Caco-2 (cell line): ENCODE results near the gene P3H1. TPM values are rescaled to one million over a fixed set of nuclear protein-coding genes. Genes with fewer than 3 reads are reported as not detected.

ENCODE experiments used
- BruUV-seq: library from RNA; stranded (reverse); fragments of 400-500 nt; replicated peaks from 2 replicates; lab custom pipeline; 2021; lab: Mats Ljungman, UMichigan
- CTCF ChIA-PET: fragments of 300-600 bp; sonication (Branson Sonifier 250); formaldehyde crosslinking; loops from one replicate; lab custom pipeline; 2022; ENCODE audit warnings: antibody characterized with exemption; lab: Charles Lee
- POLR2A ChIA-PET: fragments of 300-600 bp; sonication (Branson Sonifier 250); formaldehyde crosslinking; loops from one replicate; lab custom pipeline; 2022; ENCODE audit warnings: antibody characterized with exemption; lab: Charles Lee
- DNase-seq, 2 experiments: peaks; one replicate each; pipeline versions ENCODE4 v3.0.0 to v3.0.0-alpha.2; 2020 to 2022
- H3K27me3 ChIP-seq: replicated peaks from 2 replicates; pipeline ENCODE4 v1.6.0; 2011; ENCODE audit warnings: low read length; ENCODE audit not compliant: control insufficient read depth, insufficient read depth
- H3K36me3 ChIP-seq: 2 replicates; pipeline ENCODE4 v1.5.1; 2011; ENCODE audit warnings: low read length; ENCODE audit not compliant: control insufficient read depth, insufficient read depth
- H3K4me1 ChIP-seq: fragments of 250-450 bp; sonication (Bioruptor Pico); 2 replicates; pipeline ENCODE4 v1.5.1; 2020; ENCODE audit warnings: mild to moderate bottlenecking
- H3K4me3 ChIP-seq: 2 replicates; pipeline ENCODE4 v1.5.1; 2011; ENCODE audit warnings: low read depth, mild to moderate bottlenecking, control low read depth, low read length
- H3K9me3 ChIP-seq: fragments of 250-450 bp; sonication (Bioruptor Pico); 2 replicates; pipeline ENCODE4 v1.5.1; 2020; ENCODE audit warnings: mild to moderate bottlenecking, moderate library complexity
- H3K27ac Mint-ChIP-seq: one replicate; pipeline ENCODE4 v1.8.0; 2022; ENCODE audit warnings: mixed read lengths; ENCODE audit not compliant: unreplicated experiment
- H3K27me3 Mint-ChIP-seq: one replicate; pipeline ENCODE4 v1.8.0; 2022; ENCODE audit warnings: mixed read lengths; ENCODE audit not compliant: insufficient read depth, unreplicated experiment
- H3K36me3 Mint-ChIP-seq: one replicate; pipeline ENCODE4 v1.8.0; 2022; ENCODE audit warnings: mild to moderate bottlenecking, mixed read lengths; ENCODE audit not compliant: insufficient read depth, unreplicated experiment
- H3K4me1 Mint-ChIP-seq: one replicate; pipeline ENCODE4 v1.8.0; 2022; ENCODE audit warnings: low read depth, mixed read lengths; ENCODE audit not compliant: unreplicated experiment
- H3K4me3 Mint-ChIP-seq: one replicate; pipeline ENCODE4 v1.8.0; 2022; ENCODE audit warnings: mild to moderate bottlenecking, moderate library complexity, mixed read lengths; ENCODE audit not compliant: unreplicated experiment
- H3K9me3 Mint-ChIP-seq: one replicate; pipeline ENCODE4 v1.8.0; 2022; ENCODE audit warnings: mixed read lengths; ENCODE audit not compliant: unreplicated experiment
- intact Hi-C: fragments of 100-400 bp; cut with micrococcal nuclease; formaldehyde crosslinking; loops from one replicate; pipeline ENCODE4 v1.10.0; 2022; ENCODE audit not compliant: unreplicated experiment
- total RNA-seq: library from RNA; stranded (reverse); gene quantifications from 2 replicates; pipeline ENCODE4 v1.2.3, GENCODE V29; 2022
- TF ChIP-seq, protein P1 (sequence below), 2 experiments: fragments of 200-600 bp in 1 of 2; IDR thresholded peaks; 1 replicate in 1 of 2; 2 replicates in 1 of 2; pipeline versions ENCODE4 v1.5.1 to v1.8.0; 2011 to 2022; ENCODE audit warnings: antibody characterized with exemption in 1 of 2, control low read depth in 1 of 2, inconsistent platforms in 1 of 2, low read depth in 1 of 2, low read length in 1 of 2, mild to moderate bottlenecking in 1 of 2, moderate library complexity in 1 of 2; ENCODE audit not compliant: insufficient read depth in 1 of 2, severe bottlenecking in 1 of 2, unreplicated experiment in 1 of 2

The P3H1 gene
- total RNA-seq, 1 experiment from 2014 or later, result 20.5 TPM

DNA sequence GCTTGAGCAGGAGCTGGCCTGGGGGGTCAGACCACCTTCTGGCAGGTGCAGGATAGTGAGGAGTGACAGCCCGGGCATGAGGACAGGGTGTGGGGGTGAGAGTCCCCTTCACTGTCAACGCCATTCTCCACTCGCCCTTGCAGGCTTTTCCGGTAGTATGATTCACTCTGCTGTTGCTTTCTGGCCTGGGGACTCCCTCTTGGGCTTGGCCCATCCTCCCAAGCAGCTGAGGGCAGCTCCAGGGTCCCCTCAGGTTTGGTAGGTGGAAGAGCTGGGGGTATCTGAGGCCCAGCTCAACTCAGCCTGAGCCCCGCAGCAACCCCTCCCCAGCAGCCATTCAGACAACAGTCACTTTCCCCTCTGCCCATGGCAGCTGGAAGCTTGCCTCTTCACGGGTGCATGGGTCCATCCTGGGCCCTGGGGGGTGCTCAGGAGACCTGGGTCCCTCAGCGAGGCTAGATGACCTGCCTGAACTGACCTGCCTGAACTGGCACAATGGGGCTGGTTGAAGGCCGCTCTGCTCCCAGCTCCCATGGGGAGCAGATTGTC is 28.1 kb downstream of the P3H1 start:
- POLR2A ChIA-PET, result no interaction called here
- H3K27ac Mint-ChIP-seq, result no peak overlapping the region
- no peak overlapping the region; the same call in 1 of the 2 replicates for H3K4me3 ChIP-seq

DNA sequence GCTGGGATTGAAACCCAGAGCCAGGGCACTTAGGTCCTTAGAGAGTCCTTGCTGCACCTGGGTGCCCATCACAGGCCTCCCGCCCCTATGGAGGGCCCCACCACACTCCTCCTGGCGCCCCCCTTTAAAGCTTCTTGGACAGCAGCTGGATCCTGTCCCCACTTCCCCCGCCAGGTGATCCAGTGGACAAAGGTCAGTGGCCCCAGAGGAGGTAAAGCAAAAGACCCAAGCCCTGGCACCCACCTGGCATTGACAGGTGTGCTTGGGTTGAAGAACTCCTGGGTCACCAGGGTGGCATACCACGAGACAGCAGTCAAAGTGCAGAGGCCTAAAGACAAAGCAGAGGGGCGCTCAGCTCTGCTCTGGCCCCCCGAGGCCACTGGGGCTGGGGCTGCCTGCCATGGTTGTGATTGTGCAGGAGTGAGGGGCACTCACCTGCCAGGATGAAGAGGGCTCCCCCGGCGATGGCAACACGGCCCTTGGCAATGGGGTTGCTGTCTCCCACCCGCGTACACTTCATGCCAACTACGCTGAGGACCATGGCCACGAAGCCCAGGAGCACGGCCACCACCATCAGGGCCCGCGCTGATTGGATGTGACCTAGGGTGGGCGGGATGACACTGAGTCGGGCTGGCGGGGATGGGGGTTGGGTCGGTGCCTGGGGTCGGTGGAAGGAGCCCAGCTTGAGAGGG is 28.7 kb downstream of the P3H1 start:
- H3K4me3 Mint-ChIP-seq, result no peak overlapping the region
- TF ChIP-seq, protein P1, sequence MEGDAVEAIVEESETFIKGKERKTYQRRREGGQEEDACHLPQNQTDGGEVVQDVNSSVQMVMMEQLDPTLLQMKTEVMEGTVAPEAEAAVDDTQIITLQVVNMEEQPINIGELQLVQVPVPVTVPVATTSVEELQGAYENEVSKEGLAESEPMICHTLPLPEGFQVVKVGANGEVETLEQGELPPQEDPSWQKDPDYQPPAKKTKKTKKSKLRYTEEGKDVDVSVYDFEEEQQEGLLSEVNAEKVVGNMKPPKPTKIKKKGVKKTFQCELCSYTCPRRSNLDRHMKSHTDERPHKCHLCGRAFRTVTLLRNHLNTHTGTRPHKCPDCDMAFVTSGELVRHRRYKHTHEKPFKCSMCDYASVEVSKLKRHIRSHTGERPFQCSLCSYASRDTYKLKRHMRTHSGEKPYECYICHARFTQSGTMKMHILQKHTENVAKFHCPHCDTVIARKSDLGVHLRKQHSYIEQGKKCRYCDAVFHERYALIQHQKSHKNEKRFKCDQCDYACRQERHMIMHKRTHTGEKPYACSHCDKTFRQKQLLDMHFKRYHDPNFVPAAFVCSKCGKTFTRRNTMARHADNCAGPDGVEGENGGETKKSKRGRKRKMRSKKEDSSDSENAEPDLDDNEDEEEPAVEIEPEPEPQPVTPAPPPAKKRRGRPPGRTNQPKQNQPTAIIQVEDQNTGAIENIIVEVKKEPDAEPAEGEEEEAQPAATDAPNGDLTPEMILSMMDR (IDR thresholded peaks at IDR 0.05; ENCODE audit: insufficient read depth in 1 of 2, low read depth in 1 of 2, low read length in 1 of 2, severe bottlenecking in 1 of 2, unreplicated experiment in 1 of 2), result no peak
- Histone ChIP-seq H3K4me3 (no peak overlapping the region), H3K27me3 (no peaks in the 10 kb centered on the region), H3K4me1 (peaks cover 25% of the 10 kb centered on the region), H3K9me3 (no peaks in the 10 kb centered on the region), H3K36me3 (no peaks in the 10 kb centered on the region)
- H3K27ac Mint-ChIP-seq, result no peak overlapping the region
- H3K9me3 Mint-ChIP-seq, result no peaks in the 10 kb centered on the region
- peaks cover 12% of the 10 kb centered on the region for H3K4me1 Mint-ChIP-seq
- intact Hi-C loops, result no loop called here
- BruUV-seq, result no TSS peak
- CTCF ChIA-PET, result no interaction called here
- no peak for DNase-seq
- H3K27me3 Mint-ChIP-seq, result no peaks in the 10 kb centered on the region
- H3K36me3 Mint-ChIP-seq, result no peaks in the 10 kb centered on the region
- POLR2A ChIA-PET, result no interaction called here

More for the DNA sequence above, 28.1 kb downstream of the P3H1 start:
- Mint-ChIP-seq H3K9me3 (no peaks in the 10 kb centered on the region), H3K36me3 (no peaks in the 10 kb centered on the region), H3K4me1 (peaks cover 18% of the 10 kb centered on the region), H3K4me3 (no peak overlapping the region), H3K27me3 (no peaks in the 10 kb centered on the region)
- intact Hi-C loops, result no loop called here
- no peaks in the 10 kb centered on the region for H3K36me3 ChIP-seq
- no peak for DNase-seq
- CTCF ChIA-PET, result no interaction called here
- no peaks in the 10 kb centered on the region for H3K27me3 ChIP-seq
- peaks cover 23% of the 10 kb centered on the region for H3K4me1 ChIP-seq
- H3K9me3 ChIP-seq, result no peaks in the 10 kb centered on the region
- TF ChIP-seq, protein P1 (IDR thresholded peaks at IDR 0.05; ENCODE audit: insufficient read depth in 1 of 2, low read depth in 1 of 2, low read length in 1 of 2, severe bottlenecking in 1 of 2, unreplicated experiment in 1 of 2), result no peak
- no TSS peak for BruUV-seq

DNA sequence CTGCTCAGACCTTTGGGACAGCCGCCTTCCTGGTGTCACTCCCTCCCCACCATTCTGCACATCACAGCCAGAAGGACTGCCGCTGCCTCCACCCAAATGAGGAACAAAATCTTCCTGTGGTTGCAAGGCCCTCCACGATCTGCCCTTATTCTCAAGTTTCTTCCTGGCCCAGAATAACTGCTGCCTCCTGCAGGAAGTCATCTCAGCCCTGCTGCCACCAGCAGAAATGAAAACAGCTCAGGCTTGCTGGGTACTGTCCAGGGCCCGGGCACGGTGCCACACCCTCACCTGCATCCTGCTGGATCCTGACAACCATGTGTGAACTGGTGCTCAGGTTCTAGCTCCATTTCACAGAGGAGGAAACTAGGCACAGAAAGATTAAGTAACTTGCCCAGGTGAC is 29.6 kb downstream of the P3H1 start:
- no peaks in the 10 kb centered on the region for H3K27me3 ChIP-seq
- H3K9me3 ChIP-seq, result no peaks in the 10 kb centered on the region
- H3K4me3 ChIP-seq, result no peak overlapping the region
- CTCF ChIA-PET, result no interaction called here
- H3K27me3 Mint-ChIP-seq, result no peaks in the 10 kb centered on the region
- no peak overlapping the region for H3K27ac Mint-ChIP-seq
- BruUV-seq, result no TSS peak
- peaks cover 12% of the 10 kb centered on the region for H3K4me1 Mint-ChIP-seq
- POLR2A ChIA-PET, result no interaction called here
- H3K36me3 ChIP-seq, result no peaks in the 10 kb centered on the region
- intact Hi-C loops, result no loop called here
- peaks cover 25% of the 10 kb centered on the region for H3K4me1 ChIP-seq
- no peaks in the 10 kb centered on the region for H3K9me3 Mint-ChIP-seq
- DNase-seq, result no peak
- TF ChIP-seq, protein P1 (IDR thresholded peaks at IDR 0.05; ENCODE audit: insufficient read depth in 1 of 2, low read depth in 1 of 2, low read length in 1 of 2, severe bottlenecking in 1 of 2, unreplicated experiment in 1 of 2), result no peak
- no peak overlapping the region for H3K4me3 Mint-ChIP-seq
- no peaks in the 10 kb centered on the region for H3K36me3 Mint-ChIP-seq
